LoVo (cell line): ENCODE measurements around the gene LDHB.
"Not testable (repeated sequence)": the region's sequence is repeated elsewhere in the genome, so short reads cannot be mapped to it uniquely, and the experiment has no call there.

Source experiments
- DNase-seq: peaks from one replicate; pipeline ENCODE4 v3.0.0-alpha.2; 2016; ENCODE audit warnings: low spot score

The LDHB gene

GRCh38 chr12:21607701-21608100 lies 49.9 kb downstream of the LDHB start:
- no peak for DNase-seq

- no peak for DNase-seq
Measured at GRCh38 chr12:21606175-21606574, 51.5 kb downstream of the LDHB start.

- no peak for DNase-seq
Measured at GRCh38 chr12:21604245-21605101, 53.2 kb downstream of the LDHB start, which contains the start of gene GYS2. TSS of gene GYS2 (minus strand) at chr12:21604847. CDS start at chr12:21604592, 255 bp downstream.

- no peak for DNase-seq
Measured at GRCh38 chr12:21602774-21603173, 54.9 kb downstream of the LDHB start.

- DNase-seq, result no peak
Measured at GRCh38 chr12:21600196-21600595, 57.4 kb downstream of the LDHB start.

GRCh38 chr12:21599143-21599999 lies 58.3 kb downstream of the LDHB start:
- DNase-seq, result no peak

GRCh38 chr12:21598651-21599050 lies 59.0 kb downstream of the LDHB start:
- no peak for DNase-seq

GRCh38 chr12:21595356-21595755 lies 62.3 kb downstream of the LDHB start:
- DNase-seq, result not testable (repeated sequence)

- no peak for DNase-seq
Measured at GRCh38 chr12:21585485-21585884, 72.2 kb downstream of the LDHB start.
